ENCODE measurements around the gene LRRC32. TPM values are rescaled to one million over a fixed set of nuclear protein-coding genes. Genes with fewer than 3 reads are reported as not detected.

LRRC32 gene, protein sequence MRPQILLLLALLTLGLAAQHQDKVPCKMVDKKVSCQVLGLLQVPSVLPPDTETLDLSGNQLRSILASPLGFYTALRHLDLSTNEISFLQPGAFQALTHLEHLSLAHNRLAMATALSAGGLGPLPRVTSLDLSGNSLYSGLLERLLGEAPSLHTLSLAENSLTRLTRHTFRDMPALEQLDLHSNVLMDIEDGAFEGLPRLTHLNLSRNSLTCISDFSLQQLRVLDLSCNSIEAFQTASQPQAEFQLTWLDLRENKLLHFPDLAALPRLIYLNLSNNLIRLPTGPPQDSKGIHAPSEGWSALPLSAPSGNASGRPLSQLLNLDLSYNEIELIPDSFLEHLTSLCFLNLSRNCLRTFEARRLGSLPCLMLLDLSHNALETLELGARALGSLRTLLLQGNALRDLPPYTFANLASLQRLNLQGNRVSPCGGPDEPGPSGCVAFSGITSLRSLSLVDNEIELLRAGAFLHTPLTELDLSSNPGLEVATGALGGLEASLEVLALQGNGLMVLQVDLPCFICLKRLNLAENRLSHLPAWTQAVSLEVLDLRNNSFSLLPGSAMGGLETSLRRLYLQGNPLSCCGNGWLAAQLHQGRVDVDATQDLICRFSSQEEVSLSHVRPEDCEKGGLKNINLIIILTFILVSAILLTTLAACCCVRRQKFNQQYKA
- polyA plus RNA-seq = under 1 TPM in 1 of 3 donors, not detected in 2; 0.45 TPM

DNA sequence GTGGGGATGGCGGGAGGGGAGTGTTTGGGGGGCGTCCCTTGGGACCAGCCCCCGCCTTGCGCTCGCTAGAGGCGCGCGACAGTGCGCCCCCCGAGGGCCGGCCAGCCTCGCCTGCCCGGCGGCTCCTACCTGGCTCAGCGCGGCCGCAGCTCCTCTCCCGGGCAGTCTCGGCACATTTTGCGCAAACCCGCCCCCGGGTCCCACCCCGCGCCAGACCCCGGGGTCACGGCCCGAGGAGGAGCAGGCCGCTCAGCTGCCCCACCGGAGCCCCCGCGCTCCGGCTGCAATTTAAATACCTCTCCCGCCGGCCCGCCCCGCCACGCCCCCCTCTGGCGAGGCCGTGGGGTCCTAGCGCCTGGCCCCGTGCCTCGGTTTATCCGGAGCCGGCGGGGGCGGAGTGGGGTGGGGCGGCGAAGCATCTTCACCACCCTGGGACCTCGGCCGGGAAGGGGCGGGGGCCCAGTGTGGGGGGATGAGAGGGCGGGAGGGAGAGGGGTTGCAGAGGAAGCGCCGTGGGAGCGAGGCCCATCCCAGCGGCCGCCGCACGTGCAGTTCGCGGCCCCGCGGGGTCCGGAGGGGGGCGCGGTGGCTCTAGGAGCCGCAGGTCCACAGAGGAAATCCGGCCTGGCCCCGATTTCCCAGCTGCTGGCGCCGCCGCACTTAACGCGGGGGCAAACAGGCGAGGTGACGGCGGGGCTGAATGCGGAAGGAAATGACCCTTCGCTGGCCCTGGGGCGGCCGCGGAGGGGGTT, at the start of gene LRRC32:
LRRC32 (minus strand) TSS at position 263 of the 752 bp plus-strand sequence. CDS start 4,793 bp downstream, outside the sequence.
- H3K36me3 Mint-ChIP-seq = no peaks in the 10 kb centered on the region
- peaks cover 35 to 41% of the 10 kb centered on the region in 2 donors for H3K4me1 Mint-ChIP-seq
- no peaks in the 10 kb centered on the region for H3K9me3 Mint-ChIP-seq
- H3K27ac Mint-ChIP-seq = peak within 1 kb of the TSS in 5 of 6 donors; percentile 0 to 83 (median 72)
- peak; percentile 35 to 49 (median 37) for DNase-seq
- peaks cover 2 to 11% (median 3%) of the 10 kb centered on the region in 3 donors for H3K27me3 Mint-ChIP-seq (ENCODE audit: low read depth in 3 of 3)
- H3K4me3 Mint-ChIP-seq = peak within 1 kb of the TSS; percentile 76 to 85 (median 78)

DNA sequence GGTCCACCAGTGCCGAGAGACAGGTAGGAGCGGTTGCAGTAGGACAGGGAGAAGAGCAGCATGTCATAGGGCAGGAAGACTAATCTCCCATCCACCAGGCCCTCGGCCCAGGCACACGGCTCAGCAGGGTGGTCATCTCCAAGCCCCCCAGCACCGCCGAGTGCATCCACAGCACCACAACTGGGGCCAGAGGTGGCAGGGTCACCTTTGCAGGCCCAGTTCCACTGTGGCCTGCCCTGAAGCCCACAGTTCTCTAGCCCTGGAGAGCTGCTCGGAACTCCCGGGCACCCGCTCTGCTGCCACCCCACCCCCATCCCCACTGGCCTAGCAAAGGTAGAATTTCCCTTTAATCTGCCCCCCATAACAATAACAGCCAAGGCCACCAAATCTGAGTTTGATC, 49.1 kb upstream of the LRRC32 start:
- Mint-ChIP-seq H3K27me3 (ENCODE audit: low read depth in 3 of 3) (peaks cover 0 to 6% (median 2%) of the 10 kb centered on the region in 3 donors), H3K4me1 (peaks cover 0 to 6% of the 10 kb centered on the region in 2 donors)

DNA sequence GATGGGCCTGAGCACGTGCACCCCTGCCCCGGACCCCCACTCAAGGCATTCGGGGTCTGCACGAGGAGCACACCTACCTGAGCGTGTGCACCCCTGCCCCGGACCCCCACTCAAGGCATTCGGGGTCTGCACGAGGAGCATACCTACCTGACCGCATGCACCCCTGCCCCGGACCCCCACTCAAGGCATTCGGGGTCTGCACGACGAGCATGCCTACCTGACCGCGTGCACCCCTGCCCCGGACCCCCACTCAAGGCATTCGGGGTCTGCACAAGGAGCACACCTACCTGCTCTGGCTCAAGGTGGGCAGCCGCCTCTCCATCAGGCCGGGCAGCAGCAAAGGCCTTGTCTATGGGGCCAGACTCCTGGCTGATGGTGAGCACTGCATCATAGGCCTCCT, 48.7 kb upstream of the LRRC32 start:
- Mint-ChIP-seq H3K9me3 (no peaks in the 10 kb centered on the region), H3K27ac (no peak overlapping the region), H3K4me3 (no peak overlapping the region), H3K27me3 (ENCODE audit: low read depth in 3 of 3) (peaks cover 0 to 6% (median 2%) of the 10 kb centered on the region in 3 donors), H3K36me3 (no peaks in the 10 kb centered on the region), H3K4me1 (peaks cover 0 to 6% of the 10 kb centered on the region in 2 donors)
- no peak for DNase-seq

More for the DNA sequence above, 49.1 kb upstream of the LRRC32 start:
- Mint-ChIP-seq H3K36me3 (no peaks in the 10 kb centered on the region), H3K9me3 (no peaks in the 10 kb centered on the region), H3K4me3 (no peak overlapping the region), H3K27ac (no peak overlapping the region)
- DNase-seq = no peak

DNA sequence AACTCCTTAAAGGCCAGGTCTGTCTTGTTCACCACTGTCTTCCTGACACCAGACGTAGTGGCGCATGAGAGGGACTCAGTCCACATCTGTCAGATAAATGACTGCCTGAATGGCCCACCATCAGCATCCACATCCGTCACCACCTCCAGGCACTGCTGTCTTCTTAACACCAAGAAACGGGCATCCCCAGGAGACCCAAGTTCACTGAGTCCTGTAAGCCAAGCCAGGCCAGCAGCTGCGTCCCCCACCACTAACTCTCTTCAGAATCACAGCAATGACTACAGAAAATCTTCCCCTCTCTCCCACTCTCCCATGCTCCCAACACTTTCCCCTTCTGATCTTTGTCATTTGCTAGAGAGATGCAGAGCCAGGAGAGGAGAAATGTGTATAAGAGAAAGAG, 47.3 kb upstream of the LRRC32 start:
- Mint-ChIP-seq H3K9me3 (no peaks in the 10 kb centered on the region), H3K36me3 (no peaks in the 10 kb centered on the region), H3K27ac (no peak overlapping the region), H3K27me3 (ENCODE audit: low read depth in 3 of 3) (peaks cover 0 to 6% (median 0%) of the 10 kb centered on the region in 3 donors), H3K4me1 (peaks cover 0 to 6% of the 10 kb centered on the region in 2 donors), H3K4me3 (no peak overlapping the region)
- no peak for DNase-seq

DNA sequence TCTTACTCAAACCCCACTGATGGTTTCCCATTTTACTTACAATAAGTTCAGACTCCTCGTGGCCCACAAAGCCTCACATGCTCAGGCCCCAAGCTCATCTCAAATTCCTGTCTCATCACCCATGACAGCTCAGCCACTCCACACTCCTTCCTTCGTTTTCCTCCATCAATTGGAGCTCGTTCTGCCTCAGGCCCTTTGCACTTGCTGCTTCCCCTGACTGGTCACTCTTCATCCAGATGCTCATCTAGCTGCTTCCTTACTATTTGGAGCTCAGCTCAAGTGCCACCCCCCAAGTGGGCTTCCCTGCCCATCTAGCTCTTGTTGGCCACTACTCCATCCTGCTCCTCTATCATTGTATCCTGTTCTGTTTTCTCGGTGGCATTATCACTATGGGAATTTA, 46.8 kb upstream of the LRRC32 start:
- peaks cover 0 to 4% (median 0%) of the 10 kb centered on the region in 3 donors for H3K27me3 Mint-ChIP-seq (ENCODE audit: low read depth in 3 of 3)
- no peak overlapping the region for H3K27ac Mint-ChIP-seq
- H3K4me1 Mint-ChIP-seq = peaks cover 0 to 4% of the 10 kb centered on the region in 2 donors
- no peaks in the 10 kb centered on the region for H3K36me3 Mint-ChIP-seq
- H3K4me3 Mint-ChIP-seq = no peak overlapping the region
- H3K9me3 Mint-ChIP-seq = no peaks in the 10 kb centered on the region
- DNase-seq = no peak

DNA sequence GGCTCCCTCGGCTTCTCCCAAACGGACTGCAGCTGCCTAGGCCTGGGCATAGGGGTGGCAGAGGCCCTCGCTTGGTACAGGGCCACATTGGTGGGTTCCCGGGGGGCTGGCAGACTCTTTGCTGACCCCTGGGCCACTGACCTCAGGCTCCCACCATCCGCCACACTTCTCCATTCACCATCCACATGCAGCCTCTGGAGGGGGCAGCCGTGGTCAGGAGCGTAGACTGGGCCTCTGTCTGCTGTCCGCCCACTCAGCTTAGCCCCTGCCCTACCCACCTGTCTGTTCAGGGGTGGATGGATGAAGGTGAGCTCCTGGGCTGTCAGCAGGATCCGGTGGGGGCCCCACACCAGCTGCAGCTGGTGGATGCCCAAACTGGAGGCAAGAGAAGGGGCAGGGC, 45.7 kb upstream of the LRRC32 start:
- Mint-ChIP-seq H3K27ac (no peak overlapping the region), H3K27me3 (ENCODE audit: low read depth in 3 of 3) (peaks cover 0 to 2% (median 0%) of the 10 kb centered on the region in 3 donors), H3K4me3 (no peak overlapping the region), H3K9me3 (no peaks in the 10 kb centered on the region), H3K4me1 (no peaks in the 10 kb centered on the region), H3K36me3 (no peaks in the 10 kb centered on the region)
- DNase-seq = no peak

DNA sequence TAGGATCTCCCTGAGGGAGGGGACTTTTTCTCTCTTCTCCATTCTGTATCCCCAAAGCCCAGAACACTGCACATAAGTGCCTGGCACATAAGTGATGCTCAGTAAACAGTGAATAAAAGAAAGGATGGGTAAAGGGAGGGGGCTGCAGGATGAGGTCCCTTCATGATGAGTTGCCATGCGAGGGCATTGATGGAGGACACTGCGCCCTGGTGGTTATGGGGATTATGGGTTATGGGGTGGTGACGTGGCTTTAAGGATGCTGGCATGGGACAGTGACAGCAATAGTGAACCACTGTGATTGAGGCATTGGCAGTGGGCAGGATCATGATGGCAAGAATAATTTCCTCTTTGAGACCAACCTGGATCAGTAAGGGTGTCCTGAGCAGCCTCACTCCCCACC, 43.9 kb upstream of the LRRC32 start:
- Mint-ChIP-seq H3K27ac (no peak overlapping the region), H3K9me3 (no peaks in the 10 kb centered on the region), H3K27me3 (ENCODE audit: low read depth in 3 of 3) (peaks cover 0 to 7% (median 0%) of the 10 kb centered on the region in 3 donors), H3K4me1 (no peaks in the 10 kb centered on the region), H3K4me3 (no peak overlapping the region), H3K36me3 (no peaks in the 10 kb centered on the region)
- no peak for DNase-seq

DNA sequence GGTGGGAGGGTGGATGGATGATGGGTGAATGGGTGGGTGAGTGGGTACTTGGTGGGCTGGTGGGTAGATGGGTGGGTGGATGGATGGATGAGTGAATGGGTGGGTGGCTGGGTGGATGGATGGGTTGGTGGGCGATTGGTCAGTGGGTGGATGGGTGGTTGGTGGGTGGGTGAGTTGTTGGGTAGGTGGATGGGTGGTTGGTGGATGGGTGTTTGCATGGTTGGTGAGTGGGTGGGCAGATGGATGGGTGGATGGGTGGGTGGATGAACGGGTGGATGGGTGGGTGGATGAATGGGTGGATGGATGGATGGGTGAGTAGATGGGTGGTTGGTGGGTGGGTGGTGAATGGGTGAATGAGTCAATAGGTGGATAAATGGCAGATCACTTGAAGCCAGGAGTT, 43.0 kb upstream of the LRRC32 start:
- DNase-seq = no peak
- Mint-ChIP-seq H3K36me3 (no peaks in the 10 kb centered on the region), H3K4me3 (no peak overlapping the region), H3K9me3 (no peaks in the 10 kb centered on the region), H3K27me3 (ENCODE audit: low read depth in 3 of 3) (peaks cover 0 to 7% (median 0%) of the 10 kb centered on the region in 3 donors), H3K27ac (no peak overlapping the region), H3K4me1 (no peaks in the 10 kb centered on the region)

DNA sequence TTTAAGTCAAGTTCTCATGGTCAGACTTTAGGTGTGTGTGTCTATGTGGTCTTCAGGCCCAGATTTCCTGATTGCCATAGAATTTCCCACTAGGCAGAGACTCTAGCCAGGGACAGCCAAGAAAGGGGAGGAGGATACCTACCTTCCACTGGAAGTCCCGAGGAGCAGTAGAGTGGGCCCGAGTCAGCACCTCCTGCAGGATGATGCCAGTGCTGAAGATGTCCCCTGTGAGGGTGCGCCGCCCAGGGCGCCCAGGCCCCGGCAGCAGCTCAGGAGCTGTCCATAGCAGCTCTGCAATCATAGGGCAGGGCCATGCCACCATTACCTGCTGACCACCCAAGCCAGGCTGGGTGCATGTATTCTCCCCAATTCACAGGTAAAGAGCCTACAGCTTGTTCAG, 41.6 kb upstream of the LRRC32 start:
- no peak overlapping the region for H3K4me3 Mint-ChIP-seq

DNA sequence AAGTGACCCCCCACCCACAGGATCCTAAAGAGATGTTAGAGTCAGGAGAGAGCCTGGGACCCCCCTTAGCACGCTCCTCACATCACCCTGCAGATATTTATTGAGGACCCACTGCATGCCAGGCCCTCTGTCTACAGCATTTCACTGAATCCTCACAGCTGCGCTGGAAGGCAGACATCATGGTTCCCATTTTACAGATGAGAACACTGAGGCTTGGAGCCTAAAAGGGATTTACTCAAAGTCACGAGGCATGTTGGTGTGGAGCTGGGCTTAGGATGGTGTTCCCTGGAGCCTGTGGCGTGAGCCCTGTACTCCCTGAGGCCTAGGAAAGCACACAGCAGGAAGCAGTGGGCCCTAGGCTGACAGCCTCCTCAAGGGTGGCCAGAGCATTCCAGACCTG, 39.2 kb upstream of the LRRC32 start:
- Mint-ChIP-seq H3K9me3 (peaks cover 0 to 4% (median 0%) of the 10 kb centered on the region in 6 donors), H3K27ac (no peak overlapping the region), H3K4me3 (no peak overlapping the region), H3K4me1 (no peaks in the 10 kb centered on the region), H3K27me3 (ENCODE audit: low read depth in 3 of 3) (peaks cover 0 to 7% (median 0%) of the 10 kb centered on the region in 3 donors), H3K36me3 (no peaks in the 10 kb centered on the region)
- DNase-seq = no peak

More for the DNA sequence above, 41.6 kb upstream of the LRRC32 start:
- no peak for DNase-seq
- Mint-ChIP-seq H3K4me1 (no peaks in the 10 kb centered on the region), H3K36me3 (no peaks in the 10 kb centered on the region), H3K27ac (no peak overlapping the region), H3K9me3 (no peaks in the 10 kb centered on the region), H3K27me3 (ENCODE audit: low read depth in 3 of 3) (peaks cover 0 to 7% (median 0%) of the 10 kb centered on the region in 3 donors)

DNA sequence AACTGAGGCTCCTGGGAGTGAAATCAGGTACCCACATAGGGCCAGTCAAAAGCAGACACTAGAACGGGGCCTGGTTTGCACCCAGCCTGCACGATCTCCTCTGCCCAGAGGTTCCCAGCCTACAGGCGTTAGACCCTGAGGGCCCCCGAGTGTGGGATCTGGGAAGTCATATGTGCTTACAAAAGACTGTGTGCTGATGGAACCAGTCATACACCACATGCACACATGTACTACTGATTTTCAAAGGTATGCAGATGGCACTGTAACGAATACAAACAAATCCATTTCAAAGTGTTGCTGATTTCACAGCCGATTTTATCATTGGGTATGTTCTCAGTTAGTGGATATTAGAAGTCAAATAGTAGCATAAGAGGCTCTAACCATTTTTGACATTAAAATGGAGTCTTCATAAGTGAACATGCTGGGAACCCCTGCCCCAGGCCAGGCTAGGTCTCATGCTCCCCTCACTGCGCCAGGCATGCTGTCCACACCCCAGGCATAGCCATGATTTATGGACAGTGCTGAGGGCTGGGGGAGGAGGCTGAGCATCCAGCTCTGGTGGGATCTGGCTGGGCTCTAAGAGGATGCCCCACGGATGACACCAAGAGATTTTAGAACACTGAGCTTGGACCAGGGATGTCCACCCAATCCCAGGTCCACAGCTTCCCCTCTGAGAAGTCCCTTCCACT, 38.6 kb upstream of the LRRC32 start:
- Mint-ChIP-seq H3K36me3 (no peaks in the 10 kb centered on the region), H3K4me1 (no peaks in the 10 kb centered on the region), H3K27ac (no peak overlapping the region), H3K4me3 (no peak overlapping the region), H3K9me3 (peaks cover 0 to 4% (median 0%) of the 10 kb centered on the region in 6 donors), H3K27me3 (ENCODE audit: low read depth in 3 of 3) (peaks cover 0 to 7% (median 0%) of the 10 kb centered on the region in 3 donors)
- DNase-seq = no peak

DNA sequence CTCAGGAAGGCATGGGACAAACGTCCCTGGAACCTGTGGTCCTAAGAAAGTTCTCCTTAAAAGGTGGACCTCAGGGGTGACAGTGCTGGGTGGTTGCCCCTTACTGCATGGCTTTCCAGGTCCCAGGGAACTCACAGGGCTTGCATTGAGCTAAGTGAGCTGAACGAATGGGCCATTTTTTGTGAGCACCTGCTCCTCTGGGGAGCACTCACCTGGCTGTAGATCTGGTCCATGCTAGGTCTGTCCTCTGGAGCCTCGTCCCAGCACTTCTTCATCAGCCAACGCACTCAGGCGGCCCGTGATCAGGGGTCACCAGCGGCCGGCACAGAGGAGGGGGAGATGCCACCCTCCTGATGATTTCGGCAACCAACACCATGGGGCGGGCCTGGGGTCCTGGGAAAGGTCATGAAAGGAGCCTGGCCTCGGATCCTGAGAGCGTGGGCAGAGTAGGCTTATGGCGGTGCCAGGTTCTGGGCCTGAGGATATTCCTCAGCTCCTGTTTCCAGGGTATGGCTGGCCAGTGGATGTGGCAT, 36.8 kb upstream of the LRRC32 start:
- H3K4me1 Mint-ChIP-seq = no peaks in the 10 kb centered on the region
- H3K27ac Mint-ChIP-seq = no peak overlapping the region
- peaks cover 0 to 4% (median 0%) of the 10 kb centered on the region in 6 donors for H3K9me3 Mint-ChIP-seq
- H3K27me3 Mint-ChIP-seq (ENCODE audit: low read depth in 3 of 3) = peaks cover 0 to 7% (median 2%) of the 10 kb centered on the region in 3 donors
- no peak for DNase-seq
- no peaks in the 10 kb centered on the region for H3K36me3 Mint-ChIP-seq
- no peak overlapping the region for H3K4me3 Mint-ChIP-seq

DNA sequence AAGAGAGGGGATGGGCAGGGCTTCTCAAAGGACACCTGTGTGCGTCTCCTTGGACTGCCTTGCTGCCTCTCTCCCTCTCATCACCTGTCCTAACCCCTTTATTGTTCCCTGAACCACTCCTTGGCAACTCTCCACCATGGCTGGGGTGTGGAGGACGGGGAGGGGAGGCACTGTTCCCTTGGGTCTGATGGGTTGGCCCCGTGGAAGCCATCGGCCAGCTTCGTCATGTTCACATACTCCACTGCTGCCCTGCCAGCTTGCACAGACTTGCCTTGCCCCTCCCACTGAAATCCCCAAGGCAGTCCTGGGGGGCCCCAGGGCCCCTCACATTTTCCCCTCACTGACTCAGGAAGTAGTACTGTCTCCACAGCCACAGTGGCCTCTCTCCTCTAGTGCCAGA, 36.1 kb upstream of the LRRC32 start:
- no peaks in the 10 kb centered on the region for H3K36me3 Mint-ChIP-seq
- H3K27ac Mint-ChIP-seq = no peak overlapping the region
- no peak for DNase-seq
- peaks cover 0 to 6% (median 2%) of the 10 kb centered on the region in 3 donors for H3K27me3 Mint-ChIP-seq (ENCODE audit: low read depth in 3 of 3)
- H3K4me1 Mint-ChIP-seq = no peaks in the 10 kb centered on the region
- H3K4me3 Mint-ChIP-seq = no peak overlapping the region
- peaks cover 0 to 4% (median 0%) of the 10 kb centered on the region in 6 donors for H3K9me3 Mint-ChIP-seq
